Measurements from ENCODE around the gene KCNJ5.

DNA sequence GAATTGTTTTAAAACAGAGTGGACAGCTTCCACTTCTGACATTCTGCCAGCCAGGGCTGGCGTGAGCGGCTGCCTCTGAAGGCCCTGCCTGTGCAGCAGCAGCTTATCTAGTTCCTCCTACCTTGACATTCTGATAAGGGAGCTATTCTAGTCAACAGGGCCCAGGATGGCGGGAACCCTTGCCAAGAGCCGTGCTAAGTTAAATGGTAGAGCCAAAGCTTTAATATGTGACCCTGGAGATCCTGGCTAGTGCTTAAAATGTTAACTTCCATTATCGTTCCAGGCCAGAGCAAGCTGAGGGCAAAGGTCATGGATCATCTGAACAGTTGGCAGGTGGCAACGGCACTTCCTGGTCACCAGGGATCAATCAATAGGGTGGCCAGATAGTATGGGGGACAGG is 3.5 kb downstream of the KCNJ5 start:
- TF ChIP-seq, protein P1, sequence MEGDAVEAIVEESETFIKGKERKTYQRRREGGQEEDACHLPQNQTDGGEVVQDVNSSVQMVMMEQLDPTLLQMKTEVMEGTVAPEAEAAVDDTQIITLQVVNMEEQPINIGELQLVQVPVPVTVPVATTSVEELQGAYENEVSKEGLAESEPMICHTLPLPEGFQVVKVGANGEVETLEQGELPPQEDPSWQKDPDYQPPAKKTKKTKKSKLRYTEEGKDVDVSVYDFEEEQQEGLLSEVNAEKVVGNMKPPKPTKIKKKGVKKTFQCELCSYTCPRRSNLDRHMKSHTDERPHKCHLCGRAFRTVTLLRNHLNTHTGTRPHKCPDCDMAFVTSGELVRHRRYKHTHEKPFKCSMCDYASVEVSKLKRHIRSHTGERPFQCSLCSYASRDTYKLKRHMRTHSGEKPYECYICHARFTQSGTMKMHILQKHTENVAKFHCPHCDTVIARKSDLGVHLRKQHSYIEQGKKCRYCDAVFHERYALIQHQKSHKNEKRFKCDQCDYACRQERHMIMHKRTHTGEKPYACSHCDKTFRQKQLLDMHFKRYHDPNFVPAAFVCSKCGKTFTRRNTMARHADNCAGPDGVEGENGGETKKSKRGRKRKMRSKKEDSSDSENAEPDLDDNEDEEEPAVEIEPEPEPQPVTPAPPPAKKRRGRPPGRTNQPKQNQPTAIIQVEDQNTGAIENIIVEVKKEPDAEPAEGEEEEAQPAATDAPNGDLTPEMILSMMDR (IDR thresholded peaks at IDR 0.05; ENCODE audit: low read depth, low read length), result no peak
- no peak for TF ChIP-seq EZH2phosphoT487 (IDR thresholded peaks at IDR 0.05; ENCODE audit: low read depth)
